Body of pancreas (tissue), 4 donors: ENCODE results near the gene FGFR3.

Experiments
- CTCF ChIP-seq, 7 experiments: fragments of 450-650 bp in 4 of 7; fragments of 200-600 bp in 3 of 7; sonication (generic) in 3 of 7; IDR thresholded peaks; one replicate each; pipeline ENCODE4 v1.5.1; 2016 to 2019; ENCODE audit warnings: antibody characterized with exemption in 7 of 7
- POLR2A ChIP-seq, 3 donors: fragments of 450-650 bp; IDR thresholded peaks; one replicate each; pipeline ENCODE4 v1.6.1; 2016; ENCODE audit warnings: antibody characterized with exemption in 3 of 3, mild to moderate bottlenecking in 2 of 3

- no peak for TF ChIP-seq POLR2A (IDR thresholded peaks at IDR 0.05)
- TF ChIP-seq CTCF (IDR thresholded peaks at IDR 0.05), result no peak
These were observed 22.8 kb upstream of the FGFR3 start for GRCh38 chr4:1770245-1770644.
